A673 (cell line): ENCODE results near the gene BASP1.

Source experiments
- EZH2 ChIP-seq: fragments of 200-600 bp; sonication (generic); IDR thresholded peaks from 2 replicates; pipeline ENCODE4 v1.6.1; 2017; ENCODE audit warnings: borderline replicate concordance, low read depth, mild to moderate bottlenecking, mixed read lengths, antibody characterized with exemption, low read length; ENCODE audit not compliant: poor library complexity, severe bottlenecking
- TF ChIP-seq, protein P1 (sequence below): fragments of 300-800, 200-600 bp; sonication (generic); conservative IDR thresholded peaks from 2 replicates; pipeline ENCODE4 v1.5.1; 2017; ENCODE audit warnings: low read depth, mild to moderate bottlenecking, antibody characterized with exemption, low read length, moderate library complexity, mixed read lengths

DNA sequence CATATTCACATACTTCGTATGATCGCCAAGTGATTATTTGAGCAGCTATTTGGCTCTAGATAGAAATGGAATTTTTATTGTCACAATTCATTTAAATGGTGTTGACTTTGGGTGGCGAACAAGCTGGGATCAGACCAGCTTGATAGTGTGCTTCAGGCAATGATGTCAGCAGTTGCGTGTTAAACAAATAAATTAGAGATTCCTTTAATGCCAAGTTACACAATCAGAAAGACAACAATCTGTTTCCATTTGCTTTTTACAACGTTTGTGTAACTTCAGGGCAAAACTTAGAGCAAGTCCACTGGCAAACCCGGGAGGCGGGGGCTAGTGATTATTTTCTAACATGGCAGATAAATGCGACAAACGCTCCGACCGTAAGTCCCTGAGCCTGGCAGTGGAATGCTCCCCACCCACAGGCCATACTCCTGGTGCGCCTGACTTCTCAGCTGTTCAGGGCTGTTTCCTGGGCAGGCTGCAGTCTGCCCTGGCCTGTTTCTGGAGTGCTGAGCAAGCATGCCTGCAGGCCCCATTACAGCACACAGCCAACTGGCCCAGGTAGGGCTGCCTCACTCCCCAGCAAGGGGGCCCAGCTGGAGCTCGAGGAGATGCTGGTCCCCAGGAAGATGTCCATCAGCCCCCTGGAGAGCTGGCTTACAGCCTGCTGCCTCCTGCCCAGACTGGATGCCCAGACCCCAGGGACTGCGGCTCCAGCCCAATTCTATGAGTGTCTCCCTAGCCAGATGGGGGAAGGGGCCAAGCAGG lies 88.7 kb downstream of the BASP1 start:
- TF ChIP-seq, protein P1, sequence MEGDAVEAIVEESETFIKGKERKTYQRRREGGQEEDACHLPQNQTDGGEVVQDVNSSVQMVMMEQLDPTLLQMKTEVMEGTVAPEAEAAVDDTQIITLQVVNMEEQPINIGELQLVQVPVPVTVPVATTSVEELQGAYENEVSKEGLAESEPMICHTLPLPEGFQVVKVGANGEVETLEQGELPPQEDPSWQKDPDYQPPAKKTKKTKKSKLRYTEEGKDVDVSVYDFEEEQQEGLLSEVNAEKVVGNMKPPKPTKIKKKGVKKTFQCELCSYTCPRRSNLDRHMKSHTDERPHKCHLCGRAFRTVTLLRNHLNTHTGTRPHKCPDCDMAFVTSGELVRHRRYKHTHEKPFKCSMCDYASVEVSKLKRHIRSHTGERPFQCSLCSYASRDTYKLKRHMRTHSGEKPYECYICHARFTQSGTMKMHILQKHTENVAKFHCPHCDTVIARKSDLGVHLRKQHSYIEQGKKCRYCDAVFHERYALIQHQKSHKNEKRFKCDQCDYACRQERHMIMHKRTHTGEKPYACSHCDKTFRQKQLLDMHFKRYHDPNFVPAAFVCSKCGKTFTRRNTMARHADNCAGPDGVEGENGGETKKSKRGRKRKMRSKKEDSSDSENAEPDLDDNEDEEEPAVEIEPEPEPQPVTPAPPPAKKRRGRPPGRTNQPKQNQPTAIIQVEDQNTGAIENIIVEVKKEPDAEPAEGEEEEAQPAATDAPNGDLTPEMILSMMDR: no peak
- no peak for TF ChIP-seq EZH2
